ENCODE measurements around the gene TUSC2.

- no peak for TF ChIP-seq CTCF (IDR thresholded peaks at IDR 0.05)
- no peak for TF ChIP-seq POLR2A (IDR thresholded peaks at IDR 0.05)
Observed at GRCh38 chr3:50326182-50326541, 1.9 kb downstream of the TUSC2 start.
